Choroid plexus epithelial cell (primary cell): ENCODE results near the gene GARNL3.
A peak's percentile ranks its signal among the peaks of the same experiment; 100 is the strongest.

Experiments
- DNase-seq: peaks from one replicate; pipeline ENCODE4 v3.0.0-alpha.2; 2010; ENCODE audit warnings: low read depth
- H3K4me3 ChIP-seq: 2 replicates; pipeline ENCODE4 v1.5.1; 2011; ENCODE audit warnings: low read depth, mild to moderate bottlenecking, control low read depth, low read length, moderate library complexity
- TF ChIP-seq, protein P1 (sequence below): conservative IDR thresholded peaks from 2 replicates; pipeline ENCODE4 v1.5.1; 2011; ENCODE audit warnings: low read depth, mild to moderate bottlenecking, control low read depth, inconsistent platforms, low read length, moderate library complexity

GARNL3 gene

DNA sequence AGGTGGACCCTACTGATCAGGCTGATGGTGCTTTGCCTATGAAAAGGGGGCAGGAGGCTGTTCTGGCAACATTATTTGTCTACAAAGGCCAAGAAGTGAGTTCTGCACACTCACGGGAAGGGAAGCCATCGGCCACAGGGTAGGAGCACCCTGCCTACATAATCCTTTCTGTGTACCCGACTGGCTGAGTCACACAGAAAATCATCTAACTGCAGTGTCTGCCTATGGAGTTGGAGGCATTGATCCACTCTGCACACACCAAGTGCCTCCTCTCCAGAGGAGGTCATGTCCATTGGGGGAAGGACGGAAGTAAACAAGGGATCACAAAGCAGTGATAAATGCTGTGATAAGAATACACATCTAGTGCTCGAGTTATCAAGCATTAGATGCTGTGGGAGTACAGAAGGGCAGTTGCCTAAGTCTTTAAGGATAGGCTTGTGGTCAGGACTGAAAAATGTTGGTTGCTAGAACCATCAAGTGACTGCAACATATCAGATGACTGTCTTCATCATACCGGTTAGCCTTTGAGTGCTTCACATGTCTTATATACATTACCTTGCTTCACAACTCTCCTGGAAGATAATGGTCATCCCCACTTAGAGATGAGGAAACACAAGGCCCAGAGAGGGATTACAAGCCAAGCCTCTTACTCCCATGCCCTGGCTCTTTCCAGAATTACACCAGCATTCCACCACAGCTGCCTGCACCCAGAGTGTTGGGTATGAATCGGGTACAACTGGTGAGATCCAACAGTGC lies 131.1 kb downstream of the GARNL3 start:
- TF ChIP-seq, protein P1, sequence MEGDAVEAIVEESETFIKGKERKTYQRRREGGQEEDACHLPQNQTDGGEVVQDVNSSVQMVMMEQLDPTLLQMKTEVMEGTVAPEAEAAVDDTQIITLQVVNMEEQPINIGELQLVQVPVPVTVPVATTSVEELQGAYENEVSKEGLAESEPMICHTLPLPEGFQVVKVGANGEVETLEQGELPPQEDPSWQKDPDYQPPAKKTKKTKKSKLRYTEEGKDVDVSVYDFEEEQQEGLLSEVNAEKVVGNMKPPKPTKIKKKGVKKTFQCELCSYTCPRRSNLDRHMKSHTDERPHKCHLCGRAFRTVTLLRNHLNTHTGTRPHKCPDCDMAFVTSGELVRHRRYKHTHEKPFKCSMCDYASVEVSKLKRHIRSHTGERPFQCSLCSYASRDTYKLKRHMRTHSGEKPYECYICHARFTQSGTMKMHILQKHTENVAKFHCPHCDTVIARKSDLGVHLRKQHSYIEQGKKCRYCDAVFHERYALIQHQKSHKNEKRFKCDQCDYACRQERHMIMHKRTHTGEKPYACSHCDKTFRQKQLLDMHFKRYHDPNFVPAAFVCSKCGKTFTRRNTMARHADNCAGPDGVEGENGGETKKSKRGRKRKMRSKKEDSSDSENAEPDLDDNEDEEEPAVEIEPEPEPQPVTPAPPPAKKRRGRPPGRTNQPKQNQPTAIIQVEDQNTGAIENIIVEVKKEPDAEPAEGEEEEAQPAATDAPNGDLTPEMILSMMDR = no peak
- no peak for DNase-seq
- no peak overlapping the region for H3K4me3 ChIP-seq

DNA sequence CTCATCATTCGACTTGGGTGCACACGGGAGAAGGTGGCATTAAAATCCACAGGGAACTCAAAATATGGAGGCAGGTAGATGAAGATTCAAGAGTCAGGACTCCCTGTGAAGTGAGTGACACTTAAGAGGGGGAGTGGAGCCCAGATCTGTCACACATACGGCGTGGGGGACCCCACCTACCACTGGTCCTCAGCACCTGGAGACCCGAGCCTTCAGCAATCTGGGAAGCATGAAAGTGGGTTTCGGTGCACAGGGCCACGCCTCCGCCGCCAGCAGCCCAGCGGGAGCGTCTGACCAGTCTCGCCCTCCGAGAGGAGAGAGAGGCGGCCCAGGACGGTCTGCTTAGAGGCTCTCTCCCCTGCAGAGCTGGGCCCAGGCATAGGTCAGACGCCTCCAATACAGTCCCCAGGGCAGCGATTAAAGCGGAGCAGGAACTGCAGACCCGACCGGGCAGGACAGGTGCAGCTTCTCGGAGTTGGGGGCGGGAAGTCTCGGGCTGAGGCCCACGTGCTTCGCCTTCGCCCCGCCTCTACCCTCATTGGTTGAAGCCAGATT lies 131.8 kb downstream of the GARNL3 start:
- TF ChIP-seq, protein P1 = no peak
- peak overlapping the region; percentile 62 for H3K4me3 ChIP-seq
- DNase-seq = no peak

DNA sequence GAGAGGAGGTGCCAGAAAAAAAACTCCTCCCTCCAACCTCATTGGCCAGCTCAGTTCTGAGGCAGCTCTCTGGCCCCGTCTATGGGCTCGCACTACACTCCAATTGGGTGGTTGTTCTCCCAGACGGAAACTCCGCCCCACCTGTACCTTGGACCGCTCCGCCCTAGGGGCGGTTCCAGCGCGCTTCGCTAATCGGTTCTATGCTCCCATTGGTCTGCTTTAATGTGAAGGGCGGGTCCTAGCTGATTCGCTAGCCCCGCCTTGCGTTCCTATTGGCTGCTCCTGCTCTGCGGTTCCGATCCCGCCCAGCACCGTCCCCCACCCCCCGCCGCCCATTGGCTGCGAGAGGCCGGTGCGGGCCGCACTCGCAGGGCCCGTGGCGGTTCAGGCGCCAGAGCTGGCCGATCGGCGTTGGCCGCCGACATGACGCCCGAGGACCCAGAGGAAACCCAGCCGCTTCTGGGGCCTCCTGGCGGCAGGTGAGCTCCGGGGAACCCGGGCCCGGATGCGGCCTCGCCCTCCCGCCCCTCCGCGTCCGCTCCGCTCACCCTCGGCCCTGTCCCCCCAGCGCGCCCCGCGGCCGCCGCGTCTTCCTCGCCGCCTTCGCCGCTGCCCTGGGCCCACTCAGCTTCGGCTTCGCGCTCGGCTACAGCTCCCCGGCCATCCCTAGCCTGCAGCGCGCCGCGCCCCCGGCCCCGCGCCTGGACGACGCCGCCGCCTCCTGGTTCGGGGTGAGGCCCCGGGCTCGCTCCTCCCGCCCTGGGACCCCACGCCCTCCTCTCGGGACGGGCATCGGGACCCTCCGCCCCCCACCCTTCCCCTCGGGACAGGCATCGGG lies 132.5 kb downstream of the GARNL3 start, which contains the start of gene SLC2A8:
SLC2A8 (plus strand) TSS at position 362 of the 838 bp plus-strand sequence; CDS start at position 424, 62 bp downstream.
- TF ChIP-seq, protein P1 = peak; percentile 6
- peak within 1 kb of the TSS; percentile 68 for H3K4me3 ChIP-seq
- peak; percentile 100 for DNase-seq

GRCh38 chr9:127397646-127398274 lies 133.2 kb downstream of the GARNL3 start:
- DNase-seq = peak; percentile 48
- TF ChIP-seq, protein P1 = peak; percentile 62
- H3K4me3 ChIP-seq = peak overlapping the region; percentile 68

GRCh38 chr9:127398275-127398647 lies 133.7 kb downstream of the GARNL3 start:
- H3K4me3 ChIP-seq = peak overlapping the region; percentile 68
- TF ChIP-seq, protein P1 = no peak
- no peak for DNase-seq

DNA sequence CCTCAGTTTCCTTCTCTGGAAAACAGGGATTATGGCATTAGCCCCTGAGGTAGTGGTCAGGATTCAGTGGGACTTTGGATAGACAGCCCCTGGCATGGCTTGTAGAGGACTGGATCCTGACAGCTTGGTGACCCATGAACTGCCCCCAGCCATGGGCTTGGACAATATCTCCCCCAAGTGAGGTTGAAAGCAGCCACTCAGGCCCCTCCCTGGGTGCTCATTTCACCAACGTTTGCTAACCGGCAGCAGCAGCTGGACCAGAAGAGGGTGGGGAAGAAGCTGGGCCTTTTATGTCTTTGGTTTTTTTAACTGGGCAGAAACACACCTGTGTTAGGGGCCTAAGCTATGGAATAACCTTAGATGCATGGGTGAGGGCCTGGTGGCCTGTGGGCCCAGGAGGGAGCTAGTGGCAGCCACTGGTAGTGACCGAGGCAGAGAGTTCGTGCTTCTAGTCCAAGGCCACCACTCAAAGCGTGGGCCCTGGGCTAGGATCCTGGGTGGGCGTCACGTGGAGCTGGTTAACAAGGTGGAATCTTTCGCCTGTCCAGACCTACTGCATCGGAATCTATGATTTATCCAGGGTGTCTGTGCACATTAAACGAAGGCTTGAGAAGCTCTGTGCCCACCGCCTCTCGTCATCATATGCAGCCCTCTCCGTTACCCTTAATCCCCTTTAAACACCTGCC lies 134.3 kb downstream of the GARNL3 start:
- TF ChIP-seq, protein P1 = no peak
- no peak overlapping the region for H3K4me3 ChIP-seq
- DNase-seq = no peak
